Activated T-cell treated with anti-CD3 and anti-CD28 coated beads, Interleukin-2, amount 50 U/mL, for 48 hours (primary cell): ENCODE data around the gene LHFPL3.
"Not testable (repeated sequence)": the region's sequence is repeated elsewhere in the genome, so short reads cannot be mapped to it uniquely, and the experiment has no call there.

ENCODE experiments used
- DNase-seq, 2 experiments: peaks; one replicate each; pipeline ENCODE4 v3.0.0-alpha.2; 2020

The LHFPL3 gene

GRCh38 chr7:104486931-104487330, 158.5 kb downstream of the LHFPL3 start:
- no peak for DNase-seq

DNA sequence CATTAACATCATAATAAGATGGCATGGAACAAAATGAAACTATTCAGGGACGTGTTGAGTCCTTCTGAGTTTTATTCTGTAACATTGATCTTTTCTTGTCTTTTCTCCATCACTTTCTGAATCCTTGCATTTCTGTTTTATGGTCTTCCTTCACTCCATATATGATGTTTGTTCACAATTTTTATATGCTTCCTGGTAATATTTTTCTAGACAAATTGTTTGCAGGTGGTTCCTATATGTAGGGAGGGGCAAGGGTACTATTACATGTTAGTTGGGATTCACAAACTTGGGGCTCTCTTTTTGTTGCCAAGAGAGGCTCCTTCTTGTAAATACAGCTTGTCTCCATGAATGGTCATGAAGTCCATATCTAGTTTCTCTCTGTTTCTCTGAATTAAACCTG, 159.2 kb downstream of the LHFPL3 start:
- no peak for DNase-seq

DNA sequence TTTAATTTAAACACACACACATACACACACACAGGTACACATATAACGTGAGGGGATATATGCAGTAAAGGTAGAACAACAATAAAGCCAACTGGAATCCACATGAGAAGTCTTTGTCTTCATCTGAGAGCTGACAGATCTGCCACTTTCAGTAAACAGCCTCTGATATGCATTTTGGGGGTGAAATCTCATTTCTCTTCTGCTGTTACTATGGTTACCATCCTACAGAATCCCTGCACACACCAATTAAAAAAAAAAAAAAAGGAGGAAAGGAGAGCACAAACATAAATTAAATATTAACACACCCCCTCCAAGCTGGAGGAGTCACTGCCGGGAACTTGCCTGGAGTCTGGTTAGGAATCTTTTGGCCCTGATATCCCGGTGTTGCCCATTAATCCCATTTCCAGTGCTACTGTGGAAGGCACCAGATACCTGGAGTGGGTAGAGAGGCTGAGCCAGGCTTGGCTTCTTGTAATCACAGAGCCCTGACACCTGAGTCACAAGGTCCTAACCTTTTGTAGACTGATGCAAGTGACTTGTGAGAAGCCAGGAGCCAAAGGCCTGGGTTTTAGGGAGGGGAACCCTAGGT, 169.1 kb downstream of the LHFPL3 start:
- no peak for DNase-seq

DNA sequence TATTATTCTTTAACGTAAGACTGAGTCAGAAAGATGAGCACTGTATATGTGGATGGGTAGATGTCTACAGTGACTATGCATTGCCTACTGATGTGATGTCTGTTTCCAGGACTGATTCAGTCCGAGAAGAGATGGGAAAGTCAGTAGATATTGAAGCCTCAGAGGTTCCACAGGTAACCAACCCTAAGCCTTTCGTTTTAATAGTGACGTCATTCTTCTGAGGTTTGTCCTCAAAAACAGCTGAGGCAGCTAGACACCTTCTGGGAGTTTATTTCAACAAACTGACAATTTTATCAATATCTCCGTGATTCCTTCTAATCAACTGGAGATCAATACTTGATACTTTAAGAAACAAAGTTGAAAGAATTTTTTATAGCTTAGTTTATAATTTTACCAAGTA, 171.6 kb downstream of the LHFPL3 start:
- DNase-seq: no peak

DNA sequence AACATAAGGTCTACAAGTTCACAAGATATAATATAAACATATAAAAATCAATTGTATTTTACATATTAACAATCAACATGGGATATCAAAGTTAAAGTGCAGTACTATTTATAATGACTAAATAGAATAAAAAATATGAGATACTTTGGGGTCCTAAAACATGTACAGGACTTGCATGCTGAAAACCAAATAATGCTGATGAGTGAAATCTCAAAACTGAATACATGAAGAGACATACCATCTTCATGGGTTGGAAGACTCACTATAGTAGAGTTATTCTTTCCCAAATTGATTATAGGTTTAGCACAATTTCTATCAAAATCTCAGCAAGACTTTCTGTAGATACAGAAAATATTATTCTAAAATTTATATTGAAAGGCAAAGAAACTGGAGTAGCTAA, 181.5 kb downstream of the LHFPL3 start:
- no peak for DNase-seq

- DNase-seq: no peak
These were observed 196.4 kb downstream of the LHFPL3 start for GRCh38 chr7:104524853-104525252.

DNA sequence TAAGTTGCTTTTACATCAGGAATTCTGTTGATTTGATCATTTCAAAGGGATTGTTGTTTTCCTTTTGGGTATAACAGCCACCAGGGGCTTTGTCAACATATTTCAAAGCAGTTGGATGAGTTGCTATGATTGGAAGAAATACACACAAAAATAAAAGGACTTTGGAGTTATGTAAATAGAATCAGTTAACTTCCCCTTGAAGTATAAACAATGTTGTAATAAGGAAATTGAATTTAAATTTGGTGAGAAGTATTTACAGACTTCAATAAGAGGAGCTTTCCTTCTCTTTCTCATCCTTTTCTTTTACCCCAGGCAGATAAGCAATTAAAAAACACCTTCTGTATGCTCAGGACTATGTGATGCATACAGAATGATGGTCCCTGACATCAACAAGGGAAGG, 199.7 kb downstream of the LHFPL3 start:
- no peak for DNase-seq

- DNase-seq: no peak
These were observed 201.2 kb downstream of the LHFPL3 start for GRCh38 chr7:104529567-104529966.

- DNase-seq: no peak
These were observed 201.8 kb downstream of the LHFPL3 start for GRCh38 chr7:104530251-104530650.

DNA sequence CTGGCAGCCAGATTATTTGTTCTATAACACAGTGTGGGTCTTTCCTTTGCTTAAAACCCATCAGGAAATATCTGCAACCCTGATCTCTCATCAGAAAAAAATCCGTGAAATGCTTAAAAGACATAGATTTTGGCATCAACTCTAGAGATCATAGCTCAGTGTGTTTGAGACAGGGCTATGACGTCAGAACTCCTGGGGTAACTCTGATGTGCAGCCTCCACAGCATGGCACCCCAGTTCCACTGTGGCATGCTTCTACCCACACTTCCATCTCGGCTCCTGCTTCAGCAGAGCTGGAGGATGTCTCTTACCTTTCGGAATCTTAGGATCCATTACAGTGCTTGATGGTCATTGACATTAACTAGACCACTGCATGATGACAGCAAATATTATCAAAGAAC, 205.7 kb downstream of the LHFPL3 start:
- DNase-seq: no peak

- DNase-seq: no peak
These were observed 207.4 kb downstream of the LHFPL3 start for GRCh38 chr7:104535841-104536240.

DNA sequence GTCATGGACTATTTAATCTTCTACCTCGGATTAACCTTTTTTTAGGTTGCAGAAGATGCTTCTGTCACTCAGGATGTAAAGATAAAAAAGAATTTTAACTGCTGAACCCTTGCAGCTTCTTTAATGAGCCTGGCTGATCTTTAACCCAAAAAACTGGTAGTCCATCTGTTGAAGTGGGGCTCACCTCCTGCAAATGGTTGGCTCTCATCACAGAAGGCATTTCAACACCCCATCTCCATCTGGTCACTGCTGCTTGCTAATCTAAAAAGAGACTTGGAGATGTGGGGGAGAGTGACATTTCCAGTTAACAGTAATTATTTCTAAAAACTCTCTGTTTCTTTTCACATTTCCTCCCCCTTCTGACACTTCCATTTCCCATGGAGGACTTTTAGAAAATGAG, 208.6 kb downstream of the LHFPL3 start:
- no peak for DNase-seq

DNA sequence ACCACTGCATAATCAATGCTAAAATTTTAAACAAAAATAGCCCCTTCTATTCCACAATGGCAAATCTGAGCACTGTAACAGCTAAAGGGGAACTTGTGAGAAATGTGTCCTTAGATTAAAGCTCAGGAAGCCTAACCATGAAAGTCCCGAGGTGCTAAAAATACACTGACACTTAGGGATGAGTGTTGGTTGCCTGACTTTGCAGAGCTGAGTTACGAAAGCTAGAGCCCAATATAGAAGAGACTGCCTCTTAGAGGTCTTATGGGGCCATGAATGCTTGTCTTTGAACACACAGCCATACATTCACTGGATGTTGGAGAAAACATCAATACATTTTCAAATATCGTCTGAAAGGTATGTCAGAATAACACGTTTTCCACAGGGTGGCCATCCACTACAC, 209.7 kb downstream of the LHFPL3 start:
- no peak for DNase-seq

DNA sequence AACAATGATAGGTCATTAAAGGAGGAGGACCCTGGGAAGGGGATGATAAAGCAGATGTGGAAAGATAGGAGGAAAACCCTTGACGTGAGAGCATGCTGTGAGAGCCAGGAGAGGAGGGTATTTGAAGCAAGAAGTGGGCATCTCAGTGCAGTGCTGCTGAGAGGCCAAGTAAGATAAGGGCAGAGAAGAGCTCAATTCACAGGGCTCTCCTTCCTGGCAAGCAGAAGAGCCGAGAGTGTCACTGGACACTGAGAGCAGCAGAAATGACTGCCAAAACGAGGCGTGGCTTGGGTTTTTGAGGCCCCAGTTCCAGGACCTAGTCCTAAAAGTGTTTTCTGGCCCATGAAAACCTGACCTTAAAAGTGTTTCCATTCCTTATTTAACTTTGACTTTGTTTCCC, 213.5 kb downstream of the LHFPL3 start:
- no peak for DNase-seq

- no peak for DNase-seq
These were observed 220.5 kb downstream of the LHFPL3 start for GRCh38 chr7:104548861-104549260.

DNA sequence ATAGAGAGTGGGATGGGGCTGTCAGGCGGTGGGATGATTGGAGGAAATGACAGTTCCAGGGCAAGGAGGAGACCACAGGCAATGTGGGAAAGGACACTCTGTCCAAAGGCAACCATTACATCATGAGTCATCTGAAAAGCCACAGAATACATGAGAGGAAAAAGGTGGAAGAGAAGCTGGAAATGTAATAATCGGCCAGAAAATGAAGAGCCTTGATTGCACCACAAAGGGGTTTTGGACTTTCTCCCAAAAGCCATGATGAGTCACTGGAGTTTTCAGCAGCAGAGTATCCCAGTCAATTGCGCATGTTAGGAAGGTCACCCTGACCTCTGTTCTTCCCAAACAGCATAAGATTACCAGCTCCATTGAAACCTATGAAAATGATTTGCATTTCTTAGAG, 222.0 kb downstream of the LHFPL3 start:
- no peak for DNase-seq

DNA sequence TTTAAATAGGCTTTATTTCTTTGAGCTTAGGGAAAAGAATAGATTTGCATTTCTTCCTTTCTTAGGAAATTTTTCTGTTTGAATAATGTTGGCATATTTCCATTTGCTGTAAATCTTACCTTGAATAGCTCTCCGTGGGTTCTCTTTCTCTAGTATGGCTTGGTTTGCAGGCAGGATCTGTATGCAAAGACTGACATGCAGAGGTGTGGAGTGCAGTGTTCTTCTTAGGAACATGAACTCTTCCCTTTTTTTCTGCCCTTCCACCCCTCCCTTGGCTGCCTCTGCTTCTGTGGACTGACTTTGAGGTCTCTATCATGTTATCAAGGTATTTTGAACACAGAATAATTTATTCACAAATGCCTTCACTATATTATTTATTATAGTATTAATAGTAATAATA, 222.8 kb downstream of the LHFPL3 start:
- no peak for DNase-seq

DNA sequence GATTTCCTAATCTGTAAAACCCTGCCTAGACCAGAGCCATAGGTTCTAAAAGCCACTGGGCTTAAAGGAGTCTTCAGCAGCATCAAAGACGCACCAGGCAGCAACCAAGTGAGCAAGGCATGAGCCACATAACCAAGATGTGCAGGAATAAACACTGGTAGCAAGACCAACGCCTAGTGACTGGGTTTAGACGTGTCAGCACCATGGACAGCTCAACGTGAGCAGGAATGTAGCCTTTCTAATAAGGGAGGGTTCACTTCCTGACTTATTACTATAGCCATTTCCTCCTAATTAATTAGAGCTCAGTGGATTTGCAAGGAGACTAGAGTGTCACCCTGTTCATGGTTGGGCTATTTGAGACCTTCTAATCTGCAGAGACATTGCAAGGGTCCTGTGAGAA, 223.7 kb downstream of the LHFPL3 start:
- peak; percentile 18 to 20 for DNase-seq

GRCh38 chr7:104553074-104553473, 224.7 kb downstream of the LHFPL3 start:
- DNase-seq: no peak

GRCh38 chr7:104563350-104563901, 235.0 kb downstream of the LHFPL3 start:
- not testable (repeated sequence) for DNase-seq

- no peak for DNase-seq
These were observed 241.3 kb downstream of the LHFPL3 start for GRCh38 chr7:104569751-104570150.

- DNase-seq: no peak
These were observed 244.2 kb downstream of the LHFPL3 start for GRCh38 chr7:104572554-104572953.

DNA sequence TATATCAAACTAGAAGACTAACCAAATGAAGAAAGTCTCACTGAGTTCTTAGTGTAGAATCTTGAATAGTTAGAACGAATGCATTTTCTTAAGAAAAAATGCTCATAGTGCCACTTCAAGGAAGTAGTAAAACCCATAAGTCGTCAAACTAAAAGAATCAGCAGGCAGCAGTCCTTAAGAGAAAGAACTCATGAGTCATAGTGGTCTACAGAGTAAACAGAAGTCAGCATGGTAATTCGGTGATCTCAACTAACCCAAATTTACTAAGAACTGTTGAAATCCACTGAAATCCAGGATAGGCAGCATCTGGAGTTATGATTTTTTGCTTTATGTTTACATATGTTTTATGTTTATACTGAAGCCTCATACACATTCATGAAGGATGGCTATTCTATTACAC, 256.2 kb downstream of the LHFPL3 start:
- no peak for DNase-seq

GRCh38 chr7:104595591-104595990, 267.2 kb downstream of the LHFPL3 start:
- not testable (repeated sequence) for DNase-seq

DNA sequence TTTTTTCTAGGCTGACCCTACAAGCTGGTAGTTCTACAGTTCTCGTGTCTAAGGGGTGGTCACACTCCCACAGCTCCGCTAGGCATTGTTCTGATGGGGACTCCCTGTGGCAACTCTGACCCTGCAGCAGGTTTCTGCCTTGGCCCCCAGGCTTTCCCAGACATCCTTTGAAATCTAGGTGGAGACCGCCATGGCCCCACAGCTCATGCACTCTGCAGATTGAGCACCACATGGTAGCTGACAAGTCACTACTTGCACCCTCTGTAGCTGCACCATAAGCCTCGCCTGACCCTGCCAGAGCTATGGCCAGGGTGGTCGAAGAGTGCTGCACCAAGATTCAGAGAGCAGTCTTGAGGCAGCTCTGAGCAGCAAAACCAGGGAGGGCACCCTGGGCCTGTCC, 275.6 kb downstream of the LHFPL3 start:
- no peak for DNase-seq
